Measurements from ENCODE around the gene TRPM7. TPM values are rescaled to one million over a fixed set of nuclear protein-coding genes. Genes with fewer than 3 reads are reported as not detected.
"Not testable (repeated sequence)": the region's sequence is repeated elsewhere in the genome, so short reads cannot be mapped to it uniquely, and the experiment has no call there.

TRPM7 gene
- 16.3 and 16.7 TPM in 2 replicates for total RNA-seq (2014; rRNA removed; shearing (Covaris generic))

GRCh38 chr15:50686469-50687301 lies at the start of gene TRPM7:
Gene TRPM7, minus strand, starts transcription at chr15:50686797. Its CDS starts 264 bp downstream, at chr15:50686533.
- peak; percentile 81 for DNase-seq (ENCODE audit: low read depth)

- DNase-seq (ENCODE audit: low read depth): no peak
These were observed 48.6 kb upstream of the TRPM7 start for GRCh38 chr15:50735156-50735555.

GRCh38 chr15:50726315-50726714 lies 39.7 kb upstream of the TRPM7 start:
- DNase-seq (ENCODE audit: low read depth): no peak

- no peak for DNase-seq (ENCODE audit: low read depth)
These were observed 32.1 kb upstream of the TRPM7 start for GRCh38 chr15:50718700-50719125.

- no peak for DNase-seq (ENCODE audit: low read depth)
These were observed 25.4 kb upstream of the TRPM7 start for GRCh38 chr15:50712018-50712417.

- DNase-seq (ENCODE audit: low read depth): no peak
These were observed 24.0 kb upstream of the TRPM7 start for GRCh38 chr15:50710585-50710984.

- no peak for DNase-seq (ENCODE audit: low read depth)
These were observed 21.4 kb upstream of the TRPM7 start for GRCh38 chr15:50707878-50708427.

- no peak for DNase-seq (ENCODE audit: low read depth)
These were observed 16.3 kb upstream of the TRPM7 start for GRCh38 chr15:50702762-50703334.

- peak; percentile 38 for DNase-seq (ENCODE audit: low read depth)
These were observed 11.5 kb upstream of the TRPM7 start for GRCh38 chr15:50698101-50698500.

GRCh38 chr15:50697109-50697797 lies 10.7 kb upstream of the TRPM7 start:
- peak; percentile 62 for DNase-seq (ENCODE audit: low read depth)

- DNase-seq (ENCODE audit: low read depth): not testable (repeated sequence)
These were observed 8.1 kb upstream of the TRPM7 start for GRCh38 chr15:50694634-50695165.

GRCh38 chr15:50687302-50687902 lies 805 bp upstream of the TRPM7 start:
- DNase-seq (ENCODE audit: low read depth): no peak

- peak; percentile 58 for DNase-seq (ENCODE audit: low read depth)
These were observed 575 bp downstream of the TRPM7 start for GRCh38 chr15:50685976-50686468.

- no peak for DNase-seq (ENCODE audit: low read depth)
These were observed 1.2 kb downstream of the TRPM7 start for GRCh38 chr15:50685191-50685975.

GRCh38 chr15:50681467-50681866 lies 5.1 kb downstream of the TRPM7 start:
- DNase-seq (ENCODE audit: low read depth): no peak

- peak; percentile 51 for DNase-seq (ENCODE audit: low read depth)
These were observed 9.7 kb downstream of the TRPM7 start for GRCh38 chr15:50676799-50677483.

- peak; percentile 31 for DNase-seq (ENCODE audit: low read depth)
These were observed 11.0 kb downstream of the TRPM7 start for GRCh38 chr15:50675535-50676144.

GRCh38 chr15:50670115-50670514 lies 16.5 kb downstream of the TRPM7 start:
- DNase-seq (ENCODE audit: low read depth): no peak

GRCh38 chr15:50669611-50670010 lies 17.0 kb downstream of the TRPM7 start:
- DNase-seq (ENCODE audit: low read depth): no peak

- DNase-seq (ENCODE audit: low read depth): no peak
These were observed 20.7 kb downstream of the TRPM7 start for GRCh38 chr15:50665938-50666337.
